HG03378 (cell line): ENCODE results near the gene GIMAP2.
"Not testable (repeated sequence)": the region's sequence is repeated elsewhere in the genome, so short reads cannot be mapped to it uniquely, and the experiment has no call there.

Source experiments
- ATAC-seq: cut with Tn5 transposase; IDR thresholded peaks from one replicate; pipeline ENCODE4 v1.9.1; 2021; ENCODE audit warnings: mild to moderate bottlenecking, moderate library complexity; ENCODE audit not compliant: unreplicated experiment

Gene GIMAP2

GRCh38 chr7:150685219-150686029 is at the start of gene GIMAP2:
Gene GIMAP2 (plus strand): TSS chr7:150685706. CDS start chr7:150687060, 1,354 bp downstream.
- ATAC-seq: peak; percentile 87

- ATAC-seq: no peak
Observed at GRCh38 chr7:150641854-150642253, 43.7 kb upstream of the GIMAP2 start.

- ATAC-seq: no peak
Observed at GRCh38 chr7:150642926-150643325, 42.6 kb upstream of the GIMAP2 start.

GRCh38 chr7:150645259-150646020 is 40.1 kb upstream of the GIMAP2 start:
- ATAC-seq: no peak

- no peak for ATAC-seq
Observed at GRCh38 chr7:150648353-150649079, 37.0 kb upstream of the GIMAP2 start.

- no peak for ATAC-seq
Observed at GRCh38 chr7:150649080-150649385, 36.5 kb upstream of the GIMAP2 start.

GRCh38 chr7:150654692-150655091 is 30.8 kb upstream of the GIMAP2 start:
- no peak for ATAC-seq

GRCh38 chr7:150656047-150656446 is 29.5 kb upstream of the GIMAP2 start:
- ATAC-seq: no peak

GRCh38 chr7:150657526-150657925 is 28.0 kb upstream of the GIMAP2 start:
- ATAC-seq: no peak

GRCh38 chr7:150660939-150661613 is 24.4 kb upstream of the GIMAP2 start:
- no peak for ATAC-seq

GRCh38 chr7:150662821-150663220 is 22.7 kb upstream of the GIMAP2 start:
- ATAC-seq: not testable (repeated sequence)

GRCh38 chr7:150663802-150664494 is 21.6 kb upstream of the GIMAP2 start:
- no peak for ATAC-seq

GRCh38 chr7:150665089-150665748 is 20.3 kb upstream of the GIMAP2 start:
- ATAC-seq: no peak

GRCh38 chr7:150665896-150666295 is 19.6 kb upstream of the GIMAP2 start:
- ATAC-seq: no peak

- ATAC-seq: no peak
Observed at GRCh38 chr7:150666412-150666811, 19.1 kb upstream of the GIMAP2 start.

- ATAC-seq: peak; percentile 77
Observed at GRCh38 chr7:150668472-150668911, 17.0 kb upstream of the GIMAP2 start.

GRCh38 chr7:150668977-150669376 is 16.5 kb upstream of the GIMAP2 start:
- ATAC-seq: no peak

GRCh38 chr7:150671798-150672585 is 13.5 kb upstream of the GIMAP2 start:
- not testable (repeated sequence) for ATAC-seq

- ATAC-seq: no peak
Observed at GRCh38 chr7:150675714-150676113, 9.8 kb upstream of the GIMAP2 start.
